ENCODE data around the gene HSBP1L1. TPM values are rescaled to one million over a fixed set of nuclear protein-coding genes. Genes with fewer than 3 reads are reported as not detected.
A peak's percentile ranks its signal among the peaks of the same experiment; 100 is the strongest.

Gene HSBP1L1
- total and polyA plus RNA-seq, 2 of the 8 experiments (the other 6 are each of a cell fraction or from before 2014, with no cell fraction given) = 1.0 to 1.3 TPM

DNA sequence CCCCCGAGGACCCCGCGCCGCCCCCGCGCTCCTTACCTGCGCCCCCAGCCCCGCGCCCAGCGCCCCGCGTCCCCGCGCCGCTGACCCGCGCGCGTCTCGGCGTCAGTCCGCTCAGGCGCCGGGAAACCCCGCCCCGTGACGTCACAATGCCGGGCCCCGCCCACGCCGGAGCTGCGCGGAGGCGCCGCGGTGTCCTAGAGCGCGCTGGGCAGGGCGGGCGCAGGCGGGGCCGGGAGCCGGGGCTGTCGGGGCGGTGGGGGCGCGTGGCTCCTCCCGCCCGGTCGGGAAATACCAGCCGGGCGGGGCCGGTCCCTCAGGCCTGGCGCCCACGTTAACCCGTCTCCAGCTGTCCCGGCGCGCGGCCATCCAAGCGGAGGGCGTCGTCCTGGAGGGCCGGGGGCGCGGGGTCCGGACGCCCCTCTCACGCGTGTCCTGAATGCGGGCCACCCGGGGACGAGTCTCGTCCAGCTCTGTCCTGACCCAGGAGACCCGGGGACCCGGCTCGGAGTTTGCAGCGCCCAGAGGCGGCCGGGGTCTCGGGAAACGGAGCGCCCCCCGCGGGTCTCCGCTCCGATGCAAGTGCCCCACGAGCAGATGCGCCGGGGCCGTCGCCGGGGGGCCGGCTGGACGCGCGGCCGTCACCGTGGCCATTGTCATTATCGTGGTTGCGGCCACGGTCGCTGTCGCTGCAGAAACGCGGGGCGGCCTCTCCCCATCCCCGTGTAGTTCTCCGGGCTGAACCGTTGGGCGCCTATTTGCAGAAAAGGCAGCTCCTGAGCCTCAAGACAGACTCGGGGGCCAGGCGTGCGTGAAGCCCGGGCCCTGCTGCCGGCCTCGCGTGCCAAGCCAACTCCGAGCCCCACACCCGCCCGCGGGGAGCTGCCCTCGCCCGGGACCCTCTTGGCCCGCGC, 12.6 kb upstream of the HSBP1L1 start, which contains the start of gene SLC66A2:
Gene SLC66A2 (minus strand): TSS at position 109 of the 911 bp plus-strand sequence. CDS start 727 bp downstream, outside the sequence.
- no peak within 1 kb of the TSS for H2AK5ac ChIP-seq (ENCODE audit: low read depth, low read length)
- H2BK120ac ChIP-seq (replicated peaks; ENCODE audit: low read depth, low read length) = no peak within 1 kb of the TSS
- ChIA-PET POLR2A (ENCODE audit: partially characterized antibody) (interaction anchor here (1.2 to 2.0 kb wide), 5 partner anchors 8 to 40 kb away, joined by 3 to 8 read pairs (median 5); partner anchors contain the start of gene HSBP1L1), CTCF (ENCODE audit: partially characterized antibody) (interaction anchor here (0.9 to 3.4 kb wide), 3 partner anchors 9 to 20 kb away, joined by 4 to 17 read pairs (median 4); no protein-coding TSS in a partner anchor)
- no peak within 1 kb of the TSS for H4K5ac ChIP-seq (ENCODE audit: insufficient read length, low read depth, low read length)
- FAIRE-seq = no peak
- peaks cover 0 to 3% of the 10 kb centered on the region in 2 experiments; a peak in 1 of 4 replicates for H3K79me2 ChIP-seq (ENCODE audit: control insufficient read depth in 1 of 2, insufficient read depth in 2 of 2, low read length in 2 of 2)
- H4K91ac ChIP-seq (replicated peaks; ENCODE audit: insufficient read length, low read length) = no peak within 1 kb of the TSS
- no peaks in the 10 kb centered on the region for H3K36me3 ChIP-seq (ENCODE audit: control insufficient read depth in 2 of 4, insufficient read depth in 4 of 4, low read length in 3 of 4)
- peaks cover 2 to 9% (median 5%) of the 10 kb centered on the region in 4 experiments for H3K4me1 ChIP-seq (replicated peaks in 1 of 4; ENCODE audit: control insufficient read depth in 3 of 4, insufficient read depth in 4 of 4, low read length in 3 of 4)
- H3K27ac ChIP-seq (ENCODE audit: low read depth, low read length) = no peak within 1 kb of the TSS
- peak within 1 kb of the TSS; percentile 58 to 77 for H3K4me2 ChIP-seq (ENCODE audit: insufficient read depth in 1 of 2, low read depth in 2 of 2, low read length in 2 of 2)
- no peaks in the 10 kb centered on the region for H3K9me3 ChIP-seq (ENCODE audit: insufficient read depth in 2 of 2, low read depth in 1 of 2, low read length in 1 of 2)
- H3K14ac ChIP-seq (ENCODE audit: insufficient read length) = no peak within 1 kb of the TSS
- H3K4ac ChIP-seq (replicated peaks; ENCODE audit: insufficient read length, low read depth, low read length) = no peak within 1 kb of the TSS
- 3% methylated on average over 46 of the region's 126 CpGs; no CpG with 5 or more reads in 1 of the 2 experiments for WGBS, 2 experiments (ENCODE audit: extremely low coverage in 1 of 2, insufficient coverage in 1 of 2, insufficient read length in 1 of 2, insufficient replicate concordance in 2 of 2, low coverage in 1 of 2, low lambda C conversion rate in 2 of 2, missing lambda C conversion rate in 1 of 2)
- H2BK5ac ChIP-seq (ENCODE audit: low read depth, low read length) = no peak within 1 kb of the TSS
- no peak within 1 kb of the TSS; the same call in 1 of the 2 replicates for H3K18ac ChIP-seq (ENCODE audit: extremely low read depth, low read length)
- H2BK20ac ChIP-seq (ENCODE audit: low read length) = no peak within 1 kb of the TSS
- peak in 1 of 2 experiments; percentile 99 for DNase-seq (ENCODE audit: low read depth in 1 of 2, low spot score in 2 of 2)
- no peaks in the 10 kb centered on the region; the same call in 1 of the 2 replicates for H3K79me1 ChIP-seq (ENCODE audit: low read depth, low read length)
- H2BK15ac ChIP-seq (ENCODE audit: low read length) = no peak within 1 kb of the TSS
- no peak within 1 kb of the TSS; the same call in 1 of the 2 replicates for H4K8ac ChIP-seq (ENCODE audit: extremely low read depth, insufficient read depth, low read length)
- no peak within 1 kb of the TSS for H3K56ac ChIP-seq (replicated peaks; ENCODE audit: insufficient read length, low read depth, low read length)
- H2BK12ac ChIP-seq (ENCODE audit: low read depth, low read length) = no peak within 1 kb of the TSS
- peak within 1 kb of the TSS in 1 of 4 experiments; percentile 36; a peak in 1 of 7 replicates for H3K9ac ChIP-seq (replicated peaks in 1 of 4; ENCODE audit: extremely low read depth in 1 of 4, low read depth in 3 of 4, low read length in 3 of 4)
- H3K4me3 ChIP-seq (ENCODE audit: extremely low read depth in 1 of 4, insufficient read depth in 2 of 4, low read depth in 3 of 4, low read length in 4 of 4) = peak within 1 kb of the TSS; percentile 57 to 84 (median 66)
- H2AFZ ChIP-seq (ENCODE audit: low read length) = no peak within 1 kb of the TSS
- no peak within 1 kb of the TSS for H3K23ac ChIP-seq (ENCODE audit: insufficient read length)
- H3K23me2 ChIP-seq (ENCODE audit: low read depth, low read length) = peaks cover 14% of the 10 kb centered on the region; the same call in 1 of the 2 replicates
- H3K27me3 ChIP-seq (replicated peaks in 1 of 4; ENCODE audit: control insufficient read depth in 3 of 4, extremely low read depth in 1 of 4, insufficient read depth in 3 of 4, low read length in 3 of 4) = peaks cover 10 to 44% (median 39%) of the 10 kb centered on the region in 4 experiments
- H4K20me1 ChIP-seq (replicated peaks in 1 of 2; ENCODE audit: control insufficient read depth in 1 of 2, insufficient read depth in 2 of 2, low read length in 2 of 2) = peaks cover 0 to 8% of the 10 kb centered on the region in 2 experiments
- TF ChIP-seq SIN3A (conservative IDR thresholded peaks at IDR 0.05 in 1 of 2, IDR thresholded peaks at IDR 0.05 in 1 of 2; ENCODE audit: low read depth in 1 of 2, low read length in 2 of 2) (0 out of 4 replicates have a peak, but pooled peaks of 1 of the 2 experiments have one; percentile 17), CREB1 (IDR thresholded peaks at IDR 0.05) (peak; percentile 84), FOSL1 (IDR thresholded peaks at IDR 0.05; ENCODE audit: insufficient read depth, low read depth, low read length) (peak; percentile 91), EZH2 (IDR thresholded peaks at IDR 0.05; ENCODE audit: low read depth, low read length, severe bottlenecking) (peak; percentile 68), RNF2 (IDR thresholded peaks at IDR 0.05; ENCODE audit: borderline replicate concordance, low read depth, low read length, missing control alignments, poor library complexity, severe bottlenecking) (peak; percentile 68), RFX5 (IDR thresholded peaks at IDR 0.05; ENCODE audit: borderline replicate concordance, low read depth, low read length) (no peak), POLR2A (IDR thresholded peaks at IDR 0.05; ENCODE audit: control extremely low read depth in 1 of 2, low read depth in 2 of 2, low read length in 2 of 2) (no peak), NRF1 (IDR thresholded peaks at IDR 0.05; ENCODE audit: low read depth, low read length) (no peak), EGR1 (IDR thresholded peaks at IDR 0.05; ENCODE audit: borderline replicate concordance, low read depth, low read length) (peak; percentile 78)
